ENCODE data around the gene KLHL6. TPM values are rescaled to one million over a fixed set of nuclear protein-coding genes. Genes with fewer than 3 reads are reported as not detected.
"Not testable (repeated sequence)": the region's sequence is repeated elsewhere in the genome, so short reads cannot be mapped to it uniquely, and the experiment has no call there.

Gene KLHL6
- total and polyA plus RNA-seq, 4 donors: 0.42 to 3.8 (median 1.0) TPM

DNA sequence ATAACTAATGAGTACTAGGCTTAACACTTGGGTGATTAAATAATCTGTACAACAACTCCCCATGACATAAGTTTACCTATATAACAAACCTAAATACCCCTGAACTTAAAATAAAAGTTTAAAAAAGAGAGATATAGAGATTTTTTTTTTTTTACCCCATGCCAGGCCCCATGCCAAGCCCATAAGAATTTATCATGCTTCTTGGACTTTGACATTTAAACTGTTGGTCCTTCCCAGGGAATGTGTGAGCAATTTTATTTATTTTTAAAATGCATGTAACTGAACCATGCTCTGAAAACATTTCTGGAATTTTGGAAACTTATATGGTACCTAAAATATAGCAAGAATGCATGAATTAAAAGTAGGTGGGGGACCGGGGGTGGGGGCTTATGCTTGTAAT is 26.3 kb downstream of the KLHL6 start:
- TF ChIP-seq RAD21 (IDR thresholded peaks at IDR 0.05): no peak
- TF ChIP-seq NR2F2 (IDR thresholded peaks at IDR 0.05): no peak
- no peak for TF ChIP-seq SP1 (IDR thresholded peaks at IDR 0.05)
- TF ChIP-seq FOXA2 (IDR thresholded peaks at IDR 0.05): no peak
- Histone ChIP-seq H3K27ac (ENCODE audit: low read depth in 1 of 2, low read length in 2 of 2) (no peak overlapping the region), H3K4me3 (ENCODE audit: low read depth in 1 of 3, low read length in 3 of 3) (no peak overlapping the region), H3K27me3 (ENCODE audit: control insufficient read depth in 4 of 4, insufficient read depth in 4 of 4, low read length in 3 of 4) (no peaks in the 10 kb centered on the region), H3K4me1 (ENCODE audit: control insufficient read depth in 4 of 4, insufficient read depth in 4 of 4, low read length in 3 of 4) (no peaks in the 10 kb centered on the region), H3K36me3 (ENCODE audit: control insufficient read depth in 4 of 4, insufficient read depth in 3 of 4, low read depth in 1 of 4, low read length in 3 of 4) (no peaks in the 10 kb centered on the region), H3K9ac (ENCODE audit: low read depth in 1 of 2, low read length in 2 of 2) (no peak overlapping the region), H3K9me3 (ENCODE audit: control insufficient read depth in 4 of 4, low read length in 3 of 4) (no peaks in the 10 kb centered on the region)
- DNase-seq (ENCODE audit: low spot score): no peak
- WGBS: 82% methylated on average over 1 of the region's 1 CpG

DNA sequence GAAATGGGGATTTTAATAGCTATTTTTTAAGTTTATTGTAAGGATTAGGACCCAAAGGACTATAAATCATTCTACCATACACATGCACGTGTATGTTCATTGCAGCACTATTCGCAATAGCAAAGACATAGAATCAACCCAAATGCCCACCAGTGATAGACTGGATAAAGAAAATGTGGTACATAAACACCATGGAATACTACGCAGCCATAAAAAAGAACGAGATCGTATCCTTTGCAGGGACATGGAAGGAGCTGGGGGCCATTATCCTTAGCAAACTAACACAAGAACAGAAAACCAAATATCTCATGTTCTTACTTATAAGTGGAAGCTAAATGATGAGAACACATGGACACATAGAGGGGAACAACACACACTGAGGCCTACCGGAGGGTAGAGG is 26.7 kb downstream of the KLHL6 start:
- 89% methylated on average over 6 of the region's 6 CpGs for WGBS
- H3K4me1 ChIP-seq (ENCODE audit: control insufficient read depth in 4 of 4, insufficient read depth in 4 of 4, low read length in 3 of 4); H3K27me3 ChIP-seq (ENCODE audit: control insufficient read depth in 4 of 4, insufficient read depth in 4 of 4, low read length in 3 of 4); H3K36me3 ChIP-seq (ENCODE audit: control insufficient read depth in 4 of 4, insufficient read depth in 3 of 4, low read depth in 1 of 4, low read length in 3 of 4); H3K27ac ChIP-seq (ENCODE audit: low read depth in 1 of 2, low read length in 2 of 2); H3K4me3 ChIP-seq (ENCODE audit: low read depth in 1 of 3, low read length in 3 of 3); H3K9me3 ChIP-seq (ENCODE audit: control insufficient read depth in 4 of 4, low read length in 3 of 4); H3K9ac ChIP-seq (ENCODE audit: low read depth in 1 of 2, low read length in 2 of 2); DNase-seq (ENCODE audit: low spot score): not testable (repeated sequence)

DNA sequence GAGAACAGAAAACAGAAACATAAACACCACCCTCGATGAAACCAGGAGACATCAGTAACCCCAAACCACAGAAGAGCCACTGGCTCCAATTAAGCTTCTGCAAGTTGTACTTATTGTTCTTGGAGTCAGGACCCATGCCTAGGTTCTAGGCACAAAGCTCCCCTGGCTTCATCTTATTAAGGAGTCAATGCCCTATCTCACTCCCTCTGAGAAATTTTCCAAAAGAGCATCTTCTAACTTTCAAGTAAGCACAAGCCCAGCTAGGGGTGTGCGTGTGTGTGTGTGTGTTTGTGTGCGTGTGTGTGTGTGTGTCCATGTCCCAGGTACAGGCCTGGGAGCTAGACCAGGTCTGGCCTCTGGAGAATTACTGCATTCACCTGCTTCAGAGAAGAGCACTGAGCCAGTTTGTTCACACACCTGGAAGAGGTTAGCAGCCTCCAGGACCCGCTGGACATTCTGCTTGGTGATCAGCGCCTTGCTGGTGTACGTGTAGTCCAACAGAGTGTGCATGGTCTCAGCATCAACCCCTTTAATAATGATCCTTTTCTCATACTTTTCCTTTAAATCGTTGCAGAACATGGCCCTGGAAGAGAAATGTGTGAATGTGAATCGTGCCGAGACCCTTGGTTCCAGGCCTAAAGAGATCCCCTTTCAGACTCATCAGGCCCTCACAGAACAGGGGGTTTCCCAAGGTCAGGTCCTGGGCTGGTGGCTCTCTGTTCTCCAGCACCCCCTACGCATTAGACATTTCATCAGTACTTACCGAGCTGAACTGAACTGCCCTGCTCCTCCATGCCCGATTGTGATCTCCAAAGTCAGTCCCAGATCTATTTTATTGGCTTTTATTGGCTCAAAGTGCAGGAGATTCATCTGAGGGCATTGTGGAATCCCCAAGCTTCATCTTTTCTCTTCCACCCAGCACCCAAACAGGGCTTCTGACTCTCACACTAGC is 27.8 kb downstream of the KLHL6 start:
- Histone ChIP-seq H3K4me1 (ENCODE audit: control insufficient read depth in 4 of 4, insufficient read depth in 4 of 4, low read length in 3 of 4) (no peaks in the 10 kb centered on the region), H3K36me3 (ENCODE audit: control insufficient read depth in 4 of 4, insufficient read depth in 3 of 4, low read depth in 1 of 4, low read length in 3 of 4) (no peaks in the 10 kb centered on the region), H3K4me3 (ENCODE audit: low read depth in 1 of 3, low read length in 3 of 3) (no peak overlapping the region), H3K27ac (ENCODE audit: low read depth in 1 of 2, low read length in 2 of 2) (no peak overlapping the region), H3K9ac (ENCODE audit: low read depth in 1 of 2, low read length in 2 of 2) (no peak overlapping the region), H3K27me3 (ENCODE audit: control insufficient read depth in 4 of 4, insufficient read depth in 4 of 4, low read length in 3 of 4) (no peaks in the 10 kb centered on the region), H3K9me3 (ENCODE audit: control insufficient read depth in 4 of 4, low read length in 3 of 4) (no peaks in the 10 kb centered on the region)
- TF ChIP-seq YY1 (IDR thresholded peaks at IDR 0.05) (no peak), HNF4G (IDR thresholded peaks at IDR 0.05) (no peak), GABPA (IDR thresholded peaks at IDR 0.05 in 1 of 2, conservative IDR thresholded peaks at IDR 0.05 in 1 of 2) (no peak), RXRA (IDR thresholded peaks at IDR 0.05) (no peak), NR2F2 (IDR thresholded peaks at IDR 0.05) (no peak), HNF4A (conservative IDR thresholded peaks at IDR 0.05) (no peak), FOXA1 (IDR thresholded peaks at IDR 0.05) (no peak), JUND (IDR thresholded peaks at IDR 0.05) (no peak), FOXA2 (IDR thresholded peaks at IDR 0.05) (no peak)
- TF ChIP-seq, protein P1, sequence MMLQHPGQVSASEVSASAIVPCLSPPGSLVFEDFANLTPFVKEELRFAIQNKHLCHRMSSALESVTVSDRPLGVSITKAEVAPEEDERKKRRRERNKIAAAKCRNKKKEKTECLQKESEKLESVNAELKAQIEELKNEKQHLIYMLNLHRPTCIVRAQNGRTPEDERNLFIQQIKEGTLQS (IDR thresholded peaks at IDR 0.05): no peak
- TF ChIP-seq, protein P2, sequence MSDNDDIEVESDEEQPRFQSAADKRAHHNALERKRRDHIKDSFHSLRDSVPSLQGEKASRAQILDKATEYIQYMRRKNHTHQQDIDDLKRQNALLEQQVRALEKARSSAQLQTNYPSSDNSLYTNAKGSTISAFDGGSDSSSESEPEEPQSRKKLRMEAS (IDR thresholded peaks at IDR 0.05): no peak
- TF ChIP-seq, protein P3, sequence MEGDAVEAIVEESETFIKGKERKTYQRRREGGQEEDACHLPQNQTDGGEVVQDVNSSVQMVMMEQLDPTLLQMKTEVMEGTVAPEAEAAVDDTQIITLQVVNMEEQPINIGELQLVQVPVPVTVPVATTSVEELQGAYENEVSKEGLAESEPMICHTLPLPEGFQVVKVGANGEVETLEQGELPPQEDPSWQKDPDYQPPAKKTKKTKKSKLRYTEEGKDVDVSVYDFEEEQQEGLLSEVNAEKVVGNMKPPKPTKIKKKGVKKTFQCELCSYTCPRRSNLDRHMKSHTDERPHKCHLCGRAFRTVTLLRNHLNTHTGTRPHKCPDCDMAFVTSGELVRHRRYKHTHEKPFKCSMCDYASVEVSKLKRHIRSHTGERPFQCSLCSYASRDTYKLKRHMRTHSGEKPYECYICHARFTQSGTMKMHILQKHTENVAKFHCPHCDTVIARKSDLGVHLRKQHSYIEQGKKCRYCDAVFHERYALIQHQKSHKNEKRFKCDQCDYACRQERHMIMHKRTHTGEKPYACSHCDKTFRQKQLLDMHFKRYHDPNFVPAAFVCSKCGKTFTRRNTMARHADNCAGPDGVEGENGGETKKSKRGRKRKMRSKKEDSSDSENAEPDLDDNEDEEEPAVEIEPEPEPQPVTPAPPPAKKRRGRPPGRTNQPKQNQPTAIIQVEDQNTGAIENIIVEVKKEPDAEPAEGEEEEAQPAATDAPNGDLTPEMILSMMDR (IDR thresholded peaks at IDR 0.05; ENCODE audit: low read depth, low read length, missing input control): no peak
- TF ChIP-seq, protein P4, sequence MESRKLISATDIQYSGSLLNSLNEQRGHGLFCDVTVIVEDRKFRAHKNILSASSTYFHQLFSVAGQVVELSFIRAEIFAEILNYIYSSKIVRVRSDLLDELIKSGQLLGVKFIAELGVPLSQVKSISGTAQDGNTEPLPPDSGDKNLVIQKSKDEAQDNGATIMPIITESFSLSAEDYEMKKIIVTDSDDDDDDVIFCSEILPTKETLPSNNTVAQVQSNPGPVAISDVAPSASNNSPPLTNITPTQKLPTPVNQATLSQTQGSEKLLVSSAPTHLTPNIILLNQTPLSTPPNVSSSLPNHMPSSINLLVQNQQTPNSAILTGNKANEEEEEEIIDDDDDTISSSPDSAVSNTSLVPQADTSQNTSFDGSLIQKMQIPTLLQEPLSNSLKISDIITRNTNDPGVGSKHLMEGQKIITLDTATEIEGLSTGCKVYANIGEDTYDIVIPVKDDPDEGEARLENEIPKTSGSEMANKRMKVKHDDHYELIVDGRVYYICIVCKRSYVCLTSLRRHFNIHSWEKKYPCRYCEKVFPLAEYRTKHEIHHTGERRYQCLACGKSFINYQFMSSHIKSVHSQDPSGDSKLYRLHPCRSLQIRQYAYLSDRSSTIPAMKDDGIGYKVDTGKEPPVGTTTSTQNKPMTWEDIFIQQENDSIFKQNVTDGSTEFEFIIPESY (IDR thresholded peaks at IDR 0.05): no peak
- TF ChIP-seq, protein P5, sequence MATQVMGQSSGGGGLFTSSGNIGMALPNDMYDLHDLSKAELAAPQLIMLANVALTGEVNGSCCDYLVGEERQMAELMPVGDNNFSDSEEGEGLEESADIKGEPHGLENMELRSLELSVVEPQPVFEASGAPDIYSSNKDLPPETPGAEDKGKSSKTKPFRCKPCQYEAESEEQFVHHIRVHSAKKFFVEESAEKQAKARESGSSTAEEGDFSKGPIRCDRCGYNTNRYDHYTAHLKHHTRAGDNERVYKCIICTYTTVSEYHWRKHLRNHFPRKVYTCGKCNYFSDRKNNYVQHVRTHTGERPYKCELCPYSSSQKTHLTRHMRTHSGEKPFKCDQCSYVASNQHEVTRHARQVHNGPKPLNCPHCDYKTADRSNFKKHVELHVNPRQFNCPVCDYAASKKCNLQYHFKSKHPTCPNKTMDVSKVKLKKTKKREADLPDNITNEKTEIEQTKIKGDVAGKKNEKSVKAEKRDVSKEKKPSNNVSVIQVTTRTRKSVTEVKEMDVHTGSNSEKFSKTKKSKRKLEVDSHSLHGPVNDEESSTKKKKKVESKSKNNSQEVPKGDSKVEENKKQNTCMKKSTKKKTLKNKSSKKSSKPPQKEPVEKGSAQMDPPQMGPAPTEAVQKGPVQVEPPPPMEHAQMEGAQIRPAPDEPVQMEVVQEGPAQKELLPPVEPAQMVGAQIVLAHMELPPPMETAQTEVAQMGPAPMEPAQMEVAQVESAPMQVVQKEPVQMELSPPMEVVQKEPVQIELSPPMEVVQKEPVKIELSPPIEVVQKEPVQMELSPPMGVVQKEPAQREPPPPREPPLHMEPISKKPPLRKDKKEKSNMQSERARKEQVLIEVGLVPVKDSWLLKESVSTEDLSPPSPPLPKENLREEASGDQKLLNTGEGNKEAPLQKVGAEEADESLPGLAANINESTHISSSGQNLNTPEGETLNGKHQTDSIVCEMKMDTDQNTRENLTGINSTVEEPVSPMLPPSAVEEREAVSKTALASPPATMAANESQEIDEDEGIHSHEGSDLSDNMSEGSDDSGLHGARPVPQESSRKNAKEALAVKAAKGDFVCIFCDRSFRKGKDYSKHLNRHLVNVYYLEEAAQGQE (IDR thresholded peaks at IDR 0.05): no peak
- 89% methylated on average over 12 of the region's 12 CpGs for WGBS
- no peak for DNase-seq (ENCODE audit: low spot score)

All from liver (tissue), 9 donors.